Fibroblast of lung (primary cell): Measurements from ENCODE around the gene PCIF1. TPM values are rescaled to one million over a fixed set of nuclear protein-coding genes. Genes with fewer than 3 reads are reported as not detected.

Experiments
- DNase-seq, 2 donors: peaks; one replicate each; pipeline versions ENCODE4 v3.0.0 to v3.0.0-alpha.2; 2010; ENCODE audit warnings: low read depth in 2 of 2
- H2AFZ ChIP-seq: 2 replicates; pipeline ENCODE4 v1.5.1; 2012; ENCODE audit warnings: low read length, control low read depth, inconsistent platforms
- H3K27ac ChIP-seq: 2 replicates; pipeline ENCODE4 v1.5.1; 2011; ENCODE audit warnings: low read length, control low read depth; ENCODE audit not compliant: insufficient read depth
- H3K27me3 ChIP-seq: 2 replicates; pipeline ENCODE4 v1.5.1; 2011; ENCODE audit warnings: mild to moderate bottlenecking, low read length; ENCODE audit not compliant: control insufficient read depth, insufficient read depth
- H3K36me3 ChIP-seq: 2 replicates; pipeline ENCODE4 v1.5.1; 2011; ENCODE audit warnings: low read length; ENCODE audit not compliant: control insufficient read depth, insufficient read depth
- H3K4me1 ChIP-seq: 2 replicates; pipeline ENCODE4 v1.5.1; 2011; ENCODE audit warnings: low read length; ENCODE audit not compliant: control insufficient read depth, insufficient read depth; ENCODE audit errors: extremely low read depth
- H3K4me2 ChIP-seq: 2 replicates; pipeline ENCODE4 v1.5.1; 2011; ENCODE audit warnings: low read length, control low read depth; ENCODE audit not compliant: insufficient read depth; ENCODE audit errors: extremely low read depth
- H3K4me3 ChIP-seq, 4 experiments: fragments of 200-600 bp in 1 of 4; sonication (generic) in 1 of 4; replicated peaks in 1 of 4; 2 replicates each; pipeline ENCODE4 v1.5.1; 2011 to 2016; ENCODE audit warnings: low read length in 4 of 4, low read depth in 3 of 4, mild to moderate bottlenecking in 3 of 4, control low read depth in 2 of 4, inconsistent platforms in 1 of 4, mixed read lengths in 1 of 4; ENCODE audit not compliant: insufficient read depth in 1 of 4; ENCODE audit errors: control extremely low read depth in 1 of 4
- H3K79me2 ChIP-seq: 2 replicates; pipeline ENCODE4 v1.5.1; 2012; ENCODE audit warnings: mild to moderate bottlenecking, low read length, inconsistent platforms; ENCODE audit not compliant: control insufficient read depth, insufficient read depth
- H3K9ac ChIP-seq: 2 replicates; pipeline ENCODE4 v1.5.1; 2011; ENCODE audit warnings: mild to moderate bottlenecking, low read length, control low read depth; ENCODE audit not compliant: insufficient read depth
- H3K9me3 ChIP-seq: 2 replicates; pipeline ENCODE4 v1.5.1; 2012; ENCODE audit warnings: low read depth, low read length; ENCODE audit not compliant: control insufficient read depth, insufficient read depth
- H4K20me1 ChIP-seq: 2 replicates; pipeline ENCODE4 v1.5.1; 2011; ENCODE audit warnings: low read length; ENCODE audit not compliant: control insufficient read depth, insufficient read depth; ENCODE audit errors: extremely low read depth
- CTCF ChIP-seq, 2 donors: IDR thresholded peaks in 1 of 2; conservative IDR thresholded peaks in 1 of 2; 1 replicate in 1 of 2; 2 replicates in 1 of 2; pipeline ENCODE4 v1.5.1; 2011 to 2012; ENCODE audit warnings: low read length in 2 of 2, control low read depth in 1 of 2, inconsistent platforms in 1 of 2, low read depth in 1 of 2, mild to moderate bottlenecking in 1 of 2
- EZH2 ChIP-seq: IDR thresholded peaks from 2 replicates; pipeline ENCODE4 v1.5.1; 2012; ENCODE audit warnings: low read length, control low read depth, mild to moderate bottlenecking; ENCODE audit errors: missing control alignments
- polyA plus RNA-seq, 2 donors: library from polyadenylated mRNA; depleted of rRNA in 1 of 2; stranded (reverse) in 1 of 2; unstranded in 1 of 2; fragments of >200 nt; gene quantifications; 2 replicates each; pipeline ENCODE4 v1.2.1, GENCODE V29; 2011 to 2012; ENCODE audit warnings: missing spikeins in 1 of 2
- total RNA-seq: library from RNA; depleted of rRNA; stranded (reverse); fragments of >200 nt; gene quantifications from 2 replicates; pipeline ENCODE4 v1.2.1, GENCODE V29; 2014

The PCIF1 gene
- total and polyA plus RNA-seq, 2 donors (not counting 1 experiment from before 2014, with no cell fraction given), result 9.9 to 16.0 TPM

GRCh38 chr20:45969712-45970634 is 35.5 kb downstream of the PCIF1 start:
- no peaks in the 10 kb centered on the region for H4K20me1 ChIP-seq
- H3K27me3 ChIP-seq, result no peaks in the 10 kb centered on the region
- H3K4me1 ChIP-seq, result peaks cover 12% of the 10 kb centered on the region
- H3K4me2 ChIP-seq, result peak overlapping the region; percentile 92
- DNase-seq, result peak; percentile 56 to 72
- H2AFZ ChIP-seq, result no peak overlapping the region
- H3K79me2 ChIP-seq, result peaks cover 29% of the 10 kb centered on the region
- peaks cover 22% of the 10 kb centered on the region for H3K36me3 ChIP-seq
- H3K9me3 ChIP-seq, result no peaks in the 10 kb centered on the region
- no peak overlapping the region for H3K9ac ChIP-seq
- H3K4me3 ChIP-seq, result peak overlapping the region; percentile 92 to 96 (median 96)
- peak overlapping the region; percentile 49 for H3K27ac ChIP-seq
- peak; percentile 71 to 79 for TF ChIP-seq CTCF (conservative IDR thresholded peaks at IDR 0.05 in 1 of 2, IDR thresholded peaks at IDR 0.05 in 1 of 2; ENCODE audit: low read depth in 1 of 2, low read length in 2 of 2)
- no peak for TF ChIP-seq EZH2

GRCh38 chr20:45970646-45971424 is 36.4 kb downstream of the PCIF1 start:
- TF ChIP-seq EZH2 (no peak), CTCF (conservative IDR thresholded peaks at IDR 0.05 in 1 of 2, IDR thresholded peaks at IDR 0.05 in 1 of 2; ENCODE audit: low read depth in 1 of 2, low read length in 2 of 2) (no peak)
- Histone ChIP-seq H3K27ac (peak overlapping the region; percentile 100), H3K4me3 (peak overlapping the region; percentile 92 to 96 (median 96)), H3K4me2 (peak overlapping the region; percentile 92), H3K27me3 (no peaks in the 10 kb centered on the region), H3K36me3 (peaks cover 19% of the 10 kb centered on the region), H3K4me1 (peaks cover 12% of the 10 kb centered on the region), H3K9me3 (no peaks in the 10 kb centered on the region), H3K9ac (peak overlapping the region; percentile 100), H4K20me1 (no peaks in the 10 kb centered on the region), H3K79me2 (peaks cover 29% of the 10 kb centered on the region), H2AFZ (peak overlapping the region; percentile 50)
- DNase-seq, result peak in 1 of 2 donors; percentile 37

GRCh38 chr20:45971425-45971674 is 36.9 kb downstream of the PCIF1 start:
- no peak for DNase-seq
- H2AFZ ChIP-seq, result peak overlapping the region; percentile 82
- peak overlapping the region; percentile 92 for H3K4me2 ChIP-seq
- H3K4me3 ChIP-seq, result peak overlapping the region; percentile 92 to 96 (median 96)
- peak overlapping the region; percentile 100 for H3K9ac ChIP-seq
- peaks cover 18% of the 10 kb centered on the region for H3K36me3 ChIP-seq
- TF ChIP-seq EZH2, result no peak
- TF ChIP-seq CTCF (conservative IDR thresholded peaks at IDR 0.05 in 1 of 2, IDR thresholded peaks at IDR 0.05 in 1 of 2; ENCODE audit: low read depth in 1 of 2, low read length in 2 of 2), result no peak
- H3K27ac ChIP-seq, result peak overlapping the region; percentile 100
- H3K27me3 ChIP-seq, result no peaks in the 10 kb centered on the region
- no peaks in the 10 kb centered on the region for H4K20me1 ChIP-seq
- H3K79me2 ChIP-seq, result peaks cover 29% of the 10 kb centered on the region
- no peaks in the 10 kb centered on the region for H3K9me3 ChIP-seq
- peaks cover 12% of the 10 kb centered on the region for H3K4me1 ChIP-seq
